Mucosa of descending colon (tissue), 3 donors: ENCODE data around the gene DRAM2. TPM values are rescaled to one million over a fixed set of nuclear protein-coding genes. Genes with fewer than 3 reads are reported as not detected.
A peak's percentile ranks its signal among the peaks of the same experiment; 100 is the strongest.
"Not testable (repeated sequence)": the region's sequence is repeated elsewhere in the genome, so short reads cannot be mapped to it uniquely, and the experiment has no call there.

ENCODE experiments used
- ATAC-seq: fragments of 200-7000 bp; cut with Tn5 transposase; one replicate; pipeline ENCODE4 v1.9.1; 2020; ENCODE audit warnings: mild to moderate bottlenecking, moderate library complexity
- DNase-seq, 3 donors: peaks; one replicate each; pipeline ENCODE4 v3.0.0-alpha.2; 2020
- H3K36me3 ChIP-seq: fragments of 200-600 bp; one replicate; pipeline ENCODE4 v1.8.0; 2021; ENCODE audit warnings: low read depth, mild to moderate bottlenecking
- H3K4me1 ChIP-seq: fragments of 200-600 bp; one replicate; pipeline ENCODE4 v1.8.0; 2021; ENCODE audit warnings: low read depth, mild to moderate bottlenecking
- H3K4me3 ChIP-seq: fragments of 200-600 bp; one replicate; pipeline ENCODE4 v1.8.0; 2021; ENCODE audit warnings: mild to moderate bottlenecking
- H3K9me3 ChIP-seq: fragments of 200-600 bp; one replicate; pipeline ENCODE4 v1.8.0; 2021; ENCODE audit warnings: mild to moderate bottlenecking
- intact Hi-C, 2 donors: fragments of 100-400 bp; cut with DNase I in 1 of 2; cut with micrococcal nuclease in 1 of 2; formaldehyde crosslinking; loops; one replicate each; pipeline versions ENCODE4 v1.11.0 to v1.11.1; 2022; cut with DNase I, micrococcal nuclease
- total RNA-seq, 3 donors: library from RNA; stranded (reverse); fragmentation: NEBNext Ultra II Directional in 2 of 3; extraction: Animal tissue kit (Norgen Biotek cat#: 25700) in 2 of 3; gene quantifications; one replicate each; pipeline versions ENCODE4 v1.2.1 to v1.2.4, GENCODE V29; 2021 to 2023
- TF ChIP-seq, protein P1 (sequence below): fragments of 200-600 bp; IDR thresholded peaks from one replicate; pipeline ENCODE4 v1.8.0; 2022; ENCODE audit warnings: antibody characterized with exemption, mild to moderate bottlenecking
- donor health status: DM: no; HTN: no; CAD: no; lungs with moderate emphysema.
- donor health status: DM: no; HTN: no; CAD: no.
- donor health status: DM: no; HTN: yes; CAD: no.

DRAM2 gene
- total RNA-seq, 3 donors from 2014 or later, result 44.2 to 52.3 (median 48.5) TPM

DNA sequence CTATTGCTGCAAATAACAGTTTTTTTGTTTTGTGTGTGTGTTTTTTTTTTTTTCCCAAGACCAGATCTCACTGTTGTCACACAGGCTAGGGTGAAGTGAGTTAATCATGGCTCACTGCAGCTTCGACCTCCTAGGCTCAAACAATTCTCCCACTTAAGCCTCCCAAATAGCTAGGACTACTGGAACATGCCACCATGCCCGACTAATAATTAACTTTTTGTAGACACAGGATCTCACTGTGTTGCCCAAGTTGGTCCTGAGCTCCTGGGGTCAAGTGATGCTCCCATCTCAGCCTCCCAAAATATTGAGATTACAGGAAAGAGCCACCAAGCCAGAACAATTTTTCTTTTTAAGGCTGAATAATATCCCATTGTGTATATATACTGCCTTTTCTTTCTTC lies 34.9 kb downstream of the DRAM2 start:
- intact Hi-C loops, result no loop called here
- TF ChIP-seq, protein P1, sequence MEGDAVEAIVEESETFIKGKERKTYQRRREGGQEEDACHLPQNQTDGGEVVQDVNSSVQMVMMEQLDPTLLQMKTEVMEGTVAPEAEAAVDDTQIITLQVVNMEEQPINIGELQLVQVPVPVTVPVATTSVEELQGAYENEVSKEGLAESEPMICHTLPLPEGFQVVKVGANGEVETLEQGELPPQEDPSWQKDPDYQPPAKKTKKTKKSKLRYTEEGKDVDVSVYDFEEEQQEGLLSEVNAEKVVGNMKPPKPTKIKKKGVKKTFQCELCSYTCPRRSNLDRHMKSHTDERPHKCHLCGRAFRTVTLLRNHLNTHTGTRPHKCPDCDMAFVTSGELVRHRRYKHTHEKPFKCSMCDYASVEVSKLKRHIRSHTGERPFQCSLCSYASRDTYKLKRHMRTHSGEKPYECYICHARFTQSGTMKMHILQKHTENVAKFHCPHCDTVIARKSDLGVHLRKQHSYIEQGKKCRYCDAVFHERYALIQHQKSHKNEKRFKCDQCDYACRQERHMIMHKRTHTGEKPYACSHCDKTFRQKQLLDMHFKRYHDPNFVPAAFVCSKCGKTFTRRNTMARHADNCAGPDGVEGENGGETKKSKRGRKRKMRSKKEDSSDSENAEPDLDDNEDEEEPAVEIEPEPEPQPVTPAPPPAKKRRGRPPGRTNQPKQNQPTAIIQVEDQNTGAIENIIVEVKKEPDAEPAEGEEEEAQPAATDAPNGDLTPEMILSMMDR, result no peak
- Histone ChIP-seq H3K9me3 (peaks cover 39% of the 10 kb centered on the region), H3K36me3 (no peaks in the 10 kb centered on the region), H3K4me1 (no peaks in the 10 kb centered on the region), H3K4me3 (no peak overlapping the region)
- DNase-seq (no peak), ATAC-seq (no peak)

DNA sequence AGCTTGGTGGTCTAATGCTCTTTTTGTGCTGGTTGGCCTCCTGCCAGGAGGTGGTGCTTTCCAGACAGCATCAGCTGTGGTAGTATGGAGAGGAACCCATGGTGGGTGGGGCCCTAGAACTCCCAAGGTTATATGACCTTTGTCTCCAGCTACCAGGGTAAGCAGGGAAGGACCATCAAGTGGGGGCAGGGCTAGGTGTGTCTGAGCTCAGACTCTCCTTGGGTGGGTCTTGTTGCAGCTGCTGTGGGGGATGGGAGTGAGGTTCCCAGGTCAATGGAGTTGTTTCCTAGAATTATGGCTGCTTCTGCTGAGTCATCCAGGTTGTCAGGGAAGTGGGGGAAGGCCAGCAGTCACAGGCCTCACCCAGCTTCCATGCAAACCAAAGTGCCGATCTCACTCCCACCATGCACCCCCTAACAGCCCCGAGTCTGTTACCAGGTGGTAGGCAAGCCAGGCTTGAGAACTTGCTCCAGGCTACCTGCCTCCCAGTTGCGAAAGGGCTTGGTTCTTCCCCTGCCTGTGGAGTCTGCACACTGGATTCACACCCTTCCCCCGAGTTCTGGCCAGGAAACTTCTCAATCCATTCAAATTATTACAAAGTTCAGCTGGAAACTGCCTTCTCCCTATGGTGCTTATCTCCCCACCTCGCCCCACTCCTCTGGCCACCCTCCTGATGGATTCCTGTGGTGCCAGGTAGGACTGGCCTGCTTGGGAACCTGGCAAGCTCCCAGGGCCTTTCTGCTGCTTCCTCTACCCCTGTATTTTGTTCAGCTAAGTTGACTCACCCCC lies 37.8 kb downstream of the DRAM2 start:
- intact Hi-C loops, result no loop called here
- peak in 1 of 3 donors; percentile 6 for DNase-seq
- TF ChIP-seq, protein P1, result no peak

DNA sequence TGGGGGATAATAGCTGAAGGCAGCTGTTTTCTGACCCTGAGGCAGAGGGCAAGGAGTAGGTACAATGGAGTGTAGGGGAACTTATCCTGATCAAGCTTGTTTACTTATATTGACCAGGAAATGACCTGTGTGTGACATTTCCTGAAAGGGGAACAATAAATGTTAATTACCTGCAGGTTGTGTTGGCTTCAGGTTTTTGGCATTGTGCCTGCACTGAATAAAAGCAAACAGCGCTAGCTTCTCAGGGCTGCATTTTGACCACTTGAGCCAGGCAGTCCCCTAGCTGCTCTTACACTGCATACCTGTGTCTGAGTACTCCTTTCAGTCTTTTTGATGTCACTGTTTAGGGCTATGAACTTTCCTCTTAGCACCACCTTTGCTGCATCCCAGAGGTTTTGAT lies 40.6 kb downstream of the DRAM2 start:
- no peaks in the 10 kb centered on the region for H3K36me3 ChIP-seq
- no peak for DNase-seq
- H3K4me3 ChIP-seq, result no peak overlapping the region
- H3K9me3 ChIP-seq, result peaks cover 59% of the 10 kb centered on the region
- peak; percentile 66 for ATAC-seq
- TF ChIP-seq, protein P1, result no peak
- no peaks in the 10 kb centered on the region for H3K4me1 ChIP-seq
- intact Hi-C loops, result no loop called here

More for the DNA sequence above, 37.8 kb downstream of the DRAM2 start:
- H3K4me1 ChIP-seq, result no peaks in the 10 kb centered on the region
- no peaks in the 10 kb centered on the region for H3K36me3 ChIP-seq
- peaks cover 48% of the 10 kb centered on the region for H3K9me3 ChIP-seq
- no peak overlapping the region for H3K4me3 ChIP-seq
- peak; percentile 38 for ATAC-seq

DNA sequence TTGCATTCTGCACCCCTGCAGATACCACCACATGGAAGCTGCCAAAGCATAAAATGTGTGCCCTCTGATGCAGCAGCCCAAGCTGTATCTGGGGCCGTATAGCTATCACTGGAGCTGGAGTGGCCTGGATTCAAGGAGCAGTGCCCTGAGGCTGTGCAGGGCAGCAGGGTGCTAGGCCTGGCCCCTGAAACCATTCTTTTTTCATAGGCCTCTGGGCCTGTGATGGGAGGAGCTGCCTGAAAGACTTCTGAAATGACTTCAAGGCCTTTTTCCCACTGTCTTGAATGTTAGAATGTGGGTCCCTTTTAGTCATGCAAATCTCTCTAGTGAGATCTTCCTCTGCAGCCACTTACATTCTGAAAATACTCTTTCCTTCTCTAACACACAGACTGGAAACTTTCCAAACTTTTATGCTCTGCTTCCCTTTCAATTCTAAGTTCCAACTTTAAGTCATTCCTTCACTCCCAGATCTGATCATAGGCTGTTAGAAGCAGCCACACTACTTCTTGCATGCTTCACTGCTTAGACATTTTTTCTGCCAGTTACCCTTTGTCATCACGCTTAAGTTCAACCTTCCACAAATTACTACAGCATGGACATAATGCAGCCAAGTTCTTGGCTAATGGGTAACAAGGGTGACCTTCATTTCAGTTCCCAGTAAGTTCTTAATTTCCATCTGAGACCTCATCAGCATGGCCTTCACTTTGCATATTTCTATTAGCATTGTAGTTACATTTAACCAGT lies 42.4 kb downstream of the DRAM2 start:
- no peak for ATAC-seq
- DNase-seq, result no peak
- intact Hi-C loops, result no loop called here
- Histone ChIP-seq H3K9me3 (peaks cover 63% of the 10 kb centered on the region), H3K36me3 (no peaks in the 10 kb centered on the region), H3K4me3 (no peak overlapping the region), H3K4me1 (no peaks in the 10 kb centered on the region)
- TF ChIP-seq, protein P1, result no peak

DNA sequence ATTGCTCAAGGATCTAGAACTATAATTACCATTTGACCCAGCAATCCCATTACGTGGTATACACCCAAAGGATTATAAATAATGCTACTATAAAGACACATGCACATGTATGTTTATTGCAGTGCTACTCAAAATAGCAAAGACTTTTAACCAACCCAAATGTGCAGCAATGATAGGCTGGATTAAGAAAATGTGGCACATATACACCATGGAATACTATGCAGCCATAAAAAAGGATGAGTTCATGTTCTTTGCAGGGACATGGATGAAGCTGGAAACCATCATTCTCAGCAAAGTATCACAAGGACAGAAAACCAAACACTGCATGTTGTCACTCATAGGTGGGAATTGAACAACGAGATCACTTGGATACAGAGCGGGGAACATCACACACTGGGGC lies 44.5 kb downstream of the DRAM2 start:
- H3K36me3 ChIP-seq, H3K4me1 ChIP-seq, ATAC-seq, intact Hi-C loops, H3K4me3 ChIP-seq, DNase-seq: not testable (repeated sequence)
- peaks cover 46% of the 10 kb centered on the region for H3K9me3 ChIP-seq

DNA sequence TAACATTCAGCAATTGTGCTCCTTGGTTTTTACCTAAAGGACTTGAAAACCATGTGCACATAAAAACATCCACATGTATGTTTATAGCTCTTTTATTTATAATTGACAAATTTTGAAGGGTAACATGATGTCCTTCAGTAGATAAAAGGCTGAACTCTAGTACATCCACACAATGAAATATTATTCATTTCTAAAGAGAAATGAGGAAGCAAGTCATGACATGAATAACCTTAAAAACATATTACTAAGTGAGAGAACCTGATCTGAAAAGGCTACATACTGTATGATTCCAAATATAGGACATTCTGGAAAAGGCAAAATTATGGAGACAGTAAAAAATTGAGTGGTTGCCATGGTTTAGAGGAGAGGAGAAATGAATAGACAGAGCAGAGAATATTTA lies 50.3 kb downstream of the DRAM2 start:
- TF ChIP-seq, protein P1, result no peak
- Histone ChIP-seq H3K36me3 (no peaks in the 10 kb centered on the region), H3K4me3 (no peak overlapping the region), H3K9me3 (peaks cover 6% of the 10 kb centered on the region), H3K4me1 (no peaks in the 10 kb centered on the region)
- ATAC-seq (no peak), DNase-seq (no peak)
- intact Hi-C loops, result no loop called here
